ENCODE results near the gene CHN2. TPM values are rescaled to one million over a fixed set of nuclear protein-coding genes. Genes with fewer than 3 reads are reported as not detected.

The CHN2 gene
- 6.9 to 8.0 TPM (median 7.0 TPM) in 3 replicates for total RNA-seq

DNA sequence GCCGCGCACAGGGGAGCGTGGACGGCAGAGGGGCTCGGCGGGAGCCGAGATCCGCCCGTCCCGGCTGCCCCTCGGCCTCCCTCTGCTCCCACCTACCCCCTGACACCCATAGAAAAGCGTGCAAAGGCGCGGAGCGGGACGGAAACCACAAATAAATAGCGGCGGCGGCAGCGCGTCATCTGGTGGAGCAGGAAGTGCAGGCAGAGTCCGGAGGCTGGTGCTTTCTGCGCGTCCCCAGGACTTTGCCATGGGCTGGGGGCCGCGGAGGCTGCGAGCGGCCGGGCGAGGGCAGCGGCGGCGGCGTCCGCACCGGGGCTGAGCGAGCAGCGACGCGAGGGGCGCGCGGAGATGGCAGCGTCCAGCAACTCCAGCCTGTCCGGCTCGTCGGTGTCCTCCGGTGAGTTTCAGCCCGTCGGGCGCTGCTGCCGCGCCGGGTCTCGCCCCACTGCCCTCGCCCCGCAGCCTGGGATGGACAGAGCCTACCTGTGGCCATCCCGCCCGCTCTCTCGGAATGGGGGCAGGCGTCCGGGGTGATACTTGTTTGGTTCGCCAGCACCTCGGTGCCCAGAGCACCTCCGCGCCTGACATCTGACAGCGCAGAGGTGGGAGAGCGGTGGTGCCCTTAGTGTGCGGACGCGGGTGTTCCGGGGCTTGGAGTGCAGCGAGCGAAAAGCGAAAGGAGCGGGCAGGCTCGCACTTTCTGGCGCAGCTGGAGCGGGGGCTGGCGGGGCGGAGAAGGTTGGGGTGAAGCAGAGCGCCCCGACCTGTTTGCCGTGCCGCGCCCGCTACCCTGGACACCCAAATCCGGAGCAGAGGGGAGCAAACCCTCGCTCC lies at the start of gene CHN2:
Gene CHN2, plus strand, starts transcription at position 182 of the 834 bp plus-strand sequence.
- peak; percentile 28 to 66 for DNase-seq (ENCODE audit: low spot score in 2 of 2, unreplicated experiment in 2 of 2)

DNA sequence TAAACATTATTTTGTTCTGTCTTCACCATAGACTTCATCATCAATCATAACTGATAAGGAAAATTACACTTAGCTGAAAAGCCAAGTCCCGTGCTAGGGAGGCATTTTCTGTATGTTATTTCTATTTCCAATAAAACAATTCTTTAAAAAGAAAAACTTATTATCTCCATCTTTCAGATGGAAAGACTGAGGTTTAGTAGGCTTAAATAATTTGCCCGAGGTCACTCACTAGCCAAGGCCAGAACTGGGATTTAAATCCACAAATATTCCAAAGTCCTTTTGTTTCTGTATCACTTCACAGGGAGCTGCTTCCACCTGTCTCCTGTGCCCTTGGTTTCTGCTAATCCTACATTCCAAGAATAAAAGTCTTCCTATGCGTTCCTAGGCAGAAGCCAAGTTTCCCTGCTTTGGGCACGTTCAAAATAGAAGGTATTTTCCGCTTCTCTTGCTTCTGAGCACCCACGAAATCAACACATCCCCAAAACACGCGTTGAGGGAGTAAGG lies 49.0 kb upstream of the CHN2 start:
- no peaks in the 10 kb centered on the region for H3K36me3 Mint-ChIP-seq
- DNase-seq (ENCODE audit: low spot score in 2 of 2, unreplicated experiment in 2 of 2), result no peak
- H3K9me3 Mint-ChIP-seq, result no peaks in the 10 kb centered on the region
- peaks cover 18% of the 10 kb centered on the region for H3K4me1 Mint-ChIP-seq
- no peak overlapping the region for H3K27ac Mint-ChIP-seq
- TF ChIP-seq, protein P1, sequence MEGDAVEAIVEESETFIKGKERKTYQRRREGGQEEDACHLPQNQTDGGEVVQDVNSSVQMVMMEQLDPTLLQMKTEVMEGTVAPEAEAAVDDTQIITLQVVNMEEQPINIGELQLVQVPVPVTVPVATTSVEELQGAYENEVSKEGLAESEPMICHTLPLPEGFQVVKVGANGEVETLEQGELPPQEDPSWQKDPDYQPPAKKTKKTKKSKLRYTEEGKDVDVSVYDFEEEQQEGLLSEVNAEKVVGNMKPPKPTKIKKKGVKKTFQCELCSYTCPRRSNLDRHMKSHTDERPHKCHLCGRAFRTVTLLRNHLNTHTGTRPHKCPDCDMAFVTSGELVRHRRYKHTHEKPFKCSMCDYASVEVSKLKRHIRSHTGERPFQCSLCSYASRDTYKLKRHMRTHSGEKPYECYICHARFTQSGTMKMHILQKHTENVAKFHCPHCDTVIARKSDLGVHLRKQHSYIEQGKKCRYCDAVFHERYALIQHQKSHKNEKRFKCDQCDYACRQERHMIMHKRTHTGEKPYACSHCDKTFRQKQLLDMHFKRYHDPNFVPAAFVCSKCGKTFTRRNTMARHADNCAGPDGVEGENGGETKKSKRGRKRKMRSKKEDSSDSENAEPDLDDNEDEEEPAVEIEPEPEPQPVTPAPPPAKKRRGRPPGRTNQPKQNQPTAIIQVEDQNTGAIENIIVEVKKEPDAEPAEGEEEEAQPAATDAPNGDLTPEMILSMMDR (IDR thresholded peaks at IDR 0.05; ENCODE audit: unreplicated experiment), result no peak
- H3K27me3 Mint-ChIP-seq (ENCODE audit: low read depth), result peaks cover 42% of the 10 kb centered on the region
- H3K4me3 Mint-ChIP-seq, result peak overlapping the region; percentile 84

More for the DNA sequence above, at the start of gene CHN2:
- H3K9me3 Mint-ChIP-seq, result no peaks in the 10 kb centered on the region
- TF ChIP-seq, protein P1 (IDR thresholded peaks at IDR 0.05; ENCODE audit: unreplicated experiment), result no peak
- peaks cover 53% of the 10 kb centered on the region for H3K27me3 Mint-ChIP-seq (ENCODE audit: low read depth)
- H3K4me3 Mint-ChIP-seq, result peak within 1 kb of the TSS; percentile 68
- H3K4me1 Mint-ChIP-seq, result peaks cover 26% of the 10 kb centered on the region
- no peaks in the 10 kb centered on the region for H3K36me3 Mint-ChIP-seq
- no peak within 1 kb of the TSS for H3K27ac Mint-ChIP-seq

DNA sequence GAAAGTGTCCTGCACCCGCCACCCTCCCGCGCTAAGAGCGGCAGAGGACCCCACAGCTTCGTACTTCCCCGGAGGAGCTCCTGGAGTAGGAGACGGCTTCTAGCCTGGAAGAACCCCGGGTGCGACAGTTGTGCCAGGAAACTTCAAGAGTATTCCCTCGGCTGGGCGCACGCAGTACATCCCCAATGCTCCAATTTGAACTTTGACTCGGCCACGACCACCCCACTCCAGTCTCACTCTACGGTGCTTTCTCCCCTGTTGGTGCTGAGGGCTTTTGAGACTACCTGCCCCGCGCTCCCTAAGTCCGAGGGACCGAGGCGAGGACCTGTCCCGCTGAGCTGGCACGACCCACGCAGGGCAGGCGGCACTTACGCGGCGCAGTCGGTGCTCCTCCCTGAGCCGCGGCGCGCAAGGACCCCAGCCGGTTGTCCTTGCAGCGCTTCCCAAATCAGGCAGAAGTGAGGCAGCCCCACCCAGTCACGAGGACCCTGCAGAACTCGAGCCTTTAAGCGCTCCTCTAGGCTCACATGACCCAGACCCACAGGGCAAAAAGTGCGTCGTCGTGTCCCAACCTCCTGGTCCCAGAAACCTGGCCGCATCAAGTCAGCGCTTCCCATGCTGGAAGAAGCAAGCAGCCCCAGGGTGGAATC lies 48.4 kb upstream of the CHN2 start, which contains the start of gene CPVL:
Gene CPVL, minus strand, starts transcription at position 481 of the 650 bp plus-strand sequence. CDS start 25,476 bp downstream, outside the sequence.
- DNase-seq (ENCODE audit: low spot score in 2 of 2, unreplicated experiment in 2 of 2), result peak in 1 of 2 experiments; percentile 42
- TF ChIP-seq, protein P1 (IDR thresholded peaks at IDR 0.05; ENCODE audit: unreplicated experiment), result no peak
- Mint-ChIP-seq H3K36me3 (no peaks in the 10 kb centered on the region), H3K4me3 (peak within 1 kb of the TSS; percentile 84), H3K9me3 (no peaks in the 10 kb centered on the region), H3K27me3 (ENCODE audit: low read depth) (peaks cover 42% of the 10 kb centered on the region), H3K4me1 (peaks cover 18% of the 10 kb centered on the region), H3K27ac (no peak within 1 kb of the TSS)

DNA sequence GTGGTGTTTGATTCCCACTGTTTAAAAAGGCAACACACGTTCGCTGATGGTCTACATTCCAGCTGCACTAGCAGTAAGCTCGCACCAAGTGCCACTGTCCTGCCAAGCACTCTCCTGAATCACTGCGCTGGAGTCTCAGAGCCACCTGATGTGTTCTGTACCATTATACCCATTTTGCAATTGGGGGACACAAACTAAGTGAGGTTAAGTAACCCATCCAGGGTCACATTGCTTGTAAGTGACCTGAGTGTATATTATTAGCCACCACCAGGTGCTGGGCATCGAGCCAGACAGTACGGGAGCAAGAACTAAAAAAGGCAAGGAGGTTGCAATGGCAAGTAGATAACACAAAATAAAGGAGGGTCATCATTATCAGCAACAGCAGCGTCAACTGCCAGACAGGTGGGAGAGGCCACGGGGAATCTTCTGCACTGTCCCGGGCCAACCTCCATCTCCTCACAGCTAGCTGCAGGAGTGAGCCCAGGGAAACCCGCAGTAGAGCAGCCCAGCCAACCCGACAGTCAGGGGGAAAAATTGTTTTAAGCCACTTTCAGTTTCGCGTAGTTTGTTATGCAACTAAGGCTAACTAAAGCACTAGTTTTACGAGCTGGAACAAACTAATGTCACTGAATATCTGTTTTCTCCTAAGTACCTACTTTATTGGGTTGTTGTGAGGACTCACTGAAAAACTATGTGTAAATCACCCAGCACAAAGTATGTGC lies 47.5 kb upstream of the CHN2 start:
- TF ChIP-seq, protein P1 (IDR thresholded peaks at IDR 0.05; ENCODE audit: unreplicated experiment), result peak; percentile 12
- H3K4me1 Mint-ChIP-seq, result peaks cover 18% of the 10 kb centered on the region
- no peaks in the 10 kb centered on the region for H3K9me3 Mint-ChIP-seq
- no peaks in the 10 kb centered on the region for H3K36me3 Mint-ChIP-seq
- no peak overlapping the region for H3K27ac Mint-ChIP-seq
- no peak for DNase-seq (ENCODE audit: low spot score in 2 of 2, unreplicated experiment in 2 of 2)
- peaks cover 41% of the 10 kb centered on the region for H3K27me3 Mint-ChIP-seq (ENCODE audit: low read depth)
- peak overlapping the region; percentile 84 for H3K4me3 Mint-ChIP-seq

DNA sequence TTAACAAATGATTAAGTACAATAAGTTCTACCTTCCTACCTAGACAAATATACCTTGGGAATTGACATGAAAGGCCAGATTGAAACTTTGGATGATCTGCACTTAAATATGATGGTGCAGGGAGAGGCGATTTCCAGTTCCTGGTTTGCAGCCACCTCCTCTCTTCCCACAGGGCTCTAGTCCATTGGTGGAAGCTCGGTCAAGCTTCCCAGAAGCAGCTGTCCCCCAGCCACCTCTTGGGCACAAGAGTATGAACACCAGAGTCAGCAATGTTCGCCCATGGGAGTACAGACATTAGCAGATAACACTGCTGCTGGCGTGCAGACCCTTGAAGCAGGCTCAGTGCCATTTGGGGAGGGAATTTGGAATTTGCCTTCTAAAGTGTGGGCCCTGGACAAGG lies 46.8 kb upstream of the CHN2 start:
- Mint-ChIP-seq H3K4me3 (no peak overlapping the region), H3K36me3 (no peaks in the 10 kb centered on the region), H3K9me3 (no peaks in the 10 kb centered on the region), H3K27me3 (ENCODE audit: low read depth) (peaks cover 37% of the 10 kb centered on the region), H3K27ac (no peak overlapping the region), H3K4me1 (peaks cover 18% of the 10 kb centered on the region)
- no peak for DNase-seq (ENCODE audit: low spot score in 2 of 2, unreplicated experiment in 2 of 2)
- TF ChIP-seq, protein P1 (IDR thresholded peaks at IDR 0.05; ENCODE audit: unreplicated experiment), result no peak
